GM12878 (cell line): ENCODE results near the gene PTPN21. TPM values are rescaled to one million over a fixed set of nuclear protein-coding genes. Genes with fewer than 3 reads are reported as not detected.

Source experiments
- ATAC-seq: fragments of 200-7000 bp; cut with Tn5 transposase; 3 replicates; pipeline ENCODE4 v1.9.1; 2020; ENCODE audit warnings: mild to moderate bottlenecking, moderate library complexity
- BruUV-seq: library from RNA; stranded (reverse); fragments of 400-500 nt; replicated peaks from 2 replicates; lab custom pipeline; 2021; lab: Mats Ljungman, UMichigan
- CTCF ChIA-PET: fragments of 300-600 bp; sonication (Branson Sonifier 250); formaldehyde crosslinking; extraction: SDS; loops from one replicate; lab custom pipeline; 2021; ENCODE audit warnings: inconsistent platforms; lab: Yijun Ruan, JAX
- POLR2A ChIA-PET: fragments of 350-600 bp; formaldehyde crosslinking; extraction: SDS; loops from one replicate; lab custom pipeline; 2021; ENCODE audit warnings: inconsistent platforms; lab: Charles Lee
- RAD21 ChIA-PET: fragments of 300-600 bp; sonication (Branson Sonifier 250); formaldehyde crosslinking; loops from one replicate; lab custom pipeline; 2023; ENCODE audit warnings: antibody characterized with exemption; ENCODE audit not compliant: unreplicated experiment; lab: Charles Lee
- SMC1A ChIA-PET: fragments of 300-600 bp; sonication (Branson Sonifier 250); formaldehyde crosslinking; loops from one replicate; lab custom pipeline; 2023; ENCODE audit not compliant: unreplicated experiment, uncharacterized antibody; lab: Charles Lee
- DNase-seq: peaks from one replicate; pipeline ENCODE4 v3.0.0-alpha.2; 2011; ENCODE audit warnings: low read depth, low spot score
- FAIRE-seq: peaks from 3 replicates; lab custom pipeline; 2011; peaks lifted over from hg19 to GRCh38; lab: Jason Lieb, UNC
- H2AFZ ChIP-seq: 2 replicates; pipeline ENCODE4 v1.6.0; 2011; ENCODE audit warnings: low read depth, low read length, control low read depth; ENCODE audit not compliant: control insufficient read depth
- H3K27ac ChIP-seq: 2 replicates; pipeline ENCODE4 v1.5.1; 2011; ENCODE audit warnings: control low read depth; ENCODE audit not compliant: control insufficient read depth, insufficient read depth
- H3K27me3 ChIP-seq, 2 experiments: replicated peaks in 1 of 2; 2 replicates each; pipeline versions ENCODE4 v1.6.0 to v1.6.1; 2011; ENCODE audit warnings: low read length in 1 of 2; ENCODE audit not compliant: control insufficient read depth in 2 of 2, insufficient read depth in 2 of 2
- H3K36me3 ChIP-seq, 2 experiments: 2 replicates each; pipeline ENCODE4 v1.5.1; 2011; ENCODE audit warnings: low read length in 1 of 2; ENCODE audit not compliant: control insufficient read depth in 2 of 2, insufficient read depth in 2 of 2
- H3K4me1 ChIP-seq: 2 replicates; pipeline ENCODE4 v1.6.1; 2011; ENCODE audit warnings: mild to moderate bottlenecking, low read length, moderate library complexity, mixed read lengths; ENCODE audit not compliant: control insufficient read depth, insufficient read depth
- H3K4me2 ChIP-seq: 2 replicates; pipeline ENCODE4 v1.6.0; 2011; ENCODE audit warnings: control low read depth; ENCODE audit not compliant: control insufficient read depth, insufficient read depth
- H3K4me3 ChIP-seq: fragments of 200-600 bp; sonication (generic); 2 replicates; pipeline ENCODE4 v1.5.1; 2016
- H3K79me2 ChIP-seq: 2 replicates; pipeline ENCODE4 v1.6.0; 2011; ENCODE audit warnings: low read length; ENCODE audit not compliant: control insufficient read depth, insufficient read depth
- H3K9ac ChIP-seq: 2 replicates; pipeline ENCODE4 v1.8.0; 2011; ENCODE audit warnings: low read length, control low read depth, mixed read lengths; ENCODE audit not compliant: control insufficient read depth, insufficient read depth
- H3K9me3 ChIP-seq: replicated peaks from 3 replicates; pipeline ENCODE4 v1.5.1; 2011; ENCODE audit warnings: mild to moderate bottlenecking, low read length; ENCODE audit not compliant: control insufficient read depth, insufficient read depth
- H4K20me1 ChIP-seq: 2 replicates; pipeline ENCODE4 v1.6.0; 2011; ENCODE audit not compliant: control insufficient read depth, insufficient read depth
- E2F8 ChIP-seq: fragments of 450-650 bp; IDR thresholded peaks from 2 replicates; pipeline ENCODE4 v1.6.1; 2018; ENCODE audit warnings: mild to moderate bottlenecking, low read depth, moderate library complexity; ENCODE audit not compliant: partially characterized antibody
- HDAC6 ChIP-seq: fragments of 200-600 bp; sonication (generic); IDR thresholded peaks from one replicate; pipeline ENCODE4 v1.8.0; 2017; ENCODE audit warnings: antibody characterized with exemption; ENCODE audit not compliant: unreplicated experiment
- IRF4 ChIP-seq: IDR thresholded peaks from 2 replicates; pipeline ENCODE4 v1.6.1; 2011; ENCODE audit warnings: low read depth, low read length
- MXI1 ChIP-seq: fragments of 150-350 bp; IDR thresholded peaks from 2 replicates; pipeline ENCODE4 v1.6.1; 2011; ENCODE audit warnings: low read depth, mild to moderate bottlenecking, inconsistent platforms, low read length, improper control_type of control experiment
- WGBS: methylation state at CpG from one replicate; pipeline ENCODE4 v1.1.6; 2016; ENCODE audit warnings: low lambda C conversion rate; ENCODE audit not compliant: insufficient replicate concordance, insufficient coverage; ENCODE audit errors: missing lambda C conversion rate; 5-methylcytosine and 5-hydroxymethylcytosine counted together
- in situ Hi-C: fragments of 300-500 bp; cut with MboI; formaldehyde crosslinking; loops from 9 replicates; pipeline ENCODE4 v1.14.3; 2018; ENCODE audit warnings: mixed read lengths
- intact Hi-C: fragments of 100-400 bp; cut with micrococcal nuclease; formaldehyde crosslinking; loops from one replicate; pipeline ENCODE4 v1.14.2; 2022; ENCODE audit not compliant: unreplicated experiment
- polyA plus RNA-seq, 11 experiments: library from polyadenylated mRNA; depleted of rRNA in 4 of 11; unstranded in 6 of 11; stranded (reverse) in 5 of 11; fragments of >200 nt; fragmentation: Nextera tagmentation in 4 of 11; fragmentation: Illumina TruSeq in 1 of 11; extraction: Ambion mirVana in 4 of 11; extraction: Trizol in 1 of 11; gene quantifications; 1 replicate in 1 of 11; 2 replicates in 10 of 11; pipeline versions ENCODE4 v1.2.1 to v1.2.3, GENCODE V29; 2011 to 2016; ENCODE audit warnings: inconsistent platforms in 2 of 11, missing spikeins in 2 of 11, low read depth in 1 of 11
- total RNA-seq, 4 experiments: library from RNA; depleted of rRNA in 3 of 4; stranded (reverse); fragments of >200 nt in 3 of 4; fragmentation: Illumina TruSeq in 1 of 4; extraction: Trizol in 1 of 4; gene quantifications; 2 replicates each; pipeline versions ENCODE4 v1.2.1 to v1.2.3, GENCODE V29; 2013 to 2021
- TF ChIP-seq, protein P1 (sequence below): fragments of 450-650 bp; IDR thresholded peaks from 2 replicates; pipeline ENCODE4 v1.6.1; 2016; ENCODE audit warnings: mild to moderate bottlenecking

PTPN21 gene
- total and polyA plus RNA-seq, 10 of the 15 experiments (the other 5 are each of a cell fraction or from before 2014, with no cell fraction given) = 0.01 to 0.23 (median 0.04) TPM; not detected in 3

DNA sequence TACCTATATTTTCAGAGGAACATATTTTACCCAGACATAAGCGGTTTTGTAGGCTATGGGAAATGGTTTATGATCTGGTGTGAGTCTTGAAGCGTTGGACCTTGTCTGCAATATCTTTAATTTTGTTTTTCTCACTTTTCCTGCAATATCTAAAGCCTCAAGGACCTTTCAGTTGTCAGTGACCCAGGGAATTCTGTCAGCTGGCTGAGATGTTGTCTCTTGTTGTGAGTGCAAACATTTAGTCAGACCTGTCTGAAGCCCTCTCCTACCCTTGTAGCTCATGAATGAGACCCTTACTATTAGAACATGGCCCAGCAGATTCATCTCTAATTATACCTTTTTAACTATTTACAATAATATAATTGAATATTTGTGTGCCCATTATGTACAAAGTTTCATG lies 115.7 kb downstream of the PTPN21 start:
- WGBS = 20% methylated on average over 2 of the region's 2 CpGs
- no peaks in the 10 kb centered on the region for H4K20me1 ChIP-seq
- POLR2A ChIA-PET = no interaction called here
- H3K27me3 ChIP-seq = no peaks in the 10 kb centered on the region
- H3K27ac ChIP-seq = no peak overlapping the region
- BruUV-seq = no TSS peak
- TF ChIP-seq MXI1 = no peak
- no peak for TF ChIP-seq HDAC6
- TF ChIP-seq, protein P1, sequence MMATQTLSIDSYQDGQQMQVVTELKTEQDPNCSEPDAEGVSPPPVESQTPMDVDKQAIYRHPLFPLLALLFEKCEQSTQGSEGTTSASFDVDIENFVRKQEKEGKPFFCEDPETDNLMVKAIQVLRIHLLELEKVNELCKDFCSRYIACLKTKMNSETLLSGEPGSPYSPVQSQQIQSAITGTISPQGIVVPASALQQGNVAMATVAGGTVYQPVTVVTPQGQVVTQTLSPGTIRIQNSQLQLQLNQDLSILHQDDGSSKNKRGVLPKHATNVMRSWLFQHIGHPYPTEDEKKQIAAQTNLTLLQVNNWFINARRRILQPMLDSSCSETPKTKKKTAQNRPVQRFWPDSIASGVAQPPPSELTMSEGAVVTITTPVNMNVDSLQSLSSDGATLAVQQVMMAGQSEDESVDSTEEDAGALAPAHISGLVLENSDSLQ = no peak
- TF ChIP-seq IRF4 = no peak
- no peak for TF ChIP-seq E2F8
- in situ Hi-C loops (no loop called here), intact Hi-C loops (no loop called here)
- H2AFZ ChIP-seq = no peak overlapping the region
- H3K9ac ChIP-seq = no peak overlapping the region
- ATAC-seq = no peak
- no peak for FAIRE-seq
- SMC1A ChIA-PET = interaction anchor here (1.5 kb wide), 1 partner anchor 15 kb away, joined by 3 read pairs; no protein-coding TSS in a partner anchor
- RAD21 ChIA-PET = no interaction called here
- CTCF ChIA-PET = interaction anchor here (1.0 kb wide), 1 partner anchor 250 kb away, joined by 4 read pairs; no protein-coding TSS in a partner anchor
- no peak overlapping the region for H3K4me3 ChIP-seq
- no peak for DNase-seq
- no peaks in the 10 kb centered on the region for H3K9me3 ChIP-seq
- H3K4me1 ChIP-seq = no peaks in the 10 kb centered on the region
- no peak overlapping the region for H3K4me2 ChIP-seq
- H3K36me3 ChIP-seq = no peaks in the 10 kb centered on the region
- H3K79me2 ChIP-seq = no peaks in the 10 kb centered on the region
